LoVo (cell line): ENCODE data around the gene TCF7.

Experiments
- DNase-seq: peaks from one replicate; pipeline ENCODE4 v3.0.0-alpha.2; 2016; ENCODE audit warnings: low spot score

Gene TCF7

GRCh38 chr5:134113363-134113889, 1.1 kb upstream of the TCF7 start:
- no peak for DNase-seq

GRCh38 chr5:134114886-134115805, 665 bp downstream of the TCF7 start:
- DNase-seq = no peak

- no peak for DNase-seq
Measured at GRCh38 chr5:134115806-134116175, 1.3 kb downstream of the TCF7 start.

- no peak for DNase-seq
Measured at GRCh38 chr5:134116286-134116685, 1.8 kb downstream of the TCF7 start.

GRCh38 chr5:134116789-134117761, 2.6 kb downstream of the TCF7 start:
- no peak for DNase-seq

- DNase-seq = no peak
Measured at GRCh38 chr5:134118212-134118835, 3.8 kb downstream of the TCF7 start.

GRCh38 chr5:134119720-134120119, 5.2 kb downstream of the TCF7 start:
- no peak for DNase-seq

- no peak for DNase-seq
Measured at GRCh38 chr5:134120386-134121138, 6.1 kb downstream of the TCF7 start.

- DNase-seq = no peak
Measured at GRCh38 chr5:134122530-134122929, 8.0 kb downstream of the TCF7 start.

- DNase-seq = no peak
Measured at GRCh38 chr5:134123360-134123759, 8.9 kb downstream of the TCF7 start.

GRCh38 chr5:134124289-134125038, 10.0 kb downstream of the TCF7 start:
- no peak for DNase-seq

GRCh38 chr5:134125039-134126015, 10.8 kb downstream of the TCF7 start:
- peak; percentile 27 for DNase-seq

GRCh38 chr5:134127376-134127861, 12.9 kb downstream of the TCF7 start:
- no peak for DNase-seq

- DNase-seq = no peak
Measured at GRCh38 chr5:134127988-134128647, 13.6 kb downstream of the TCF7 start.

- DNase-seq = no peak
Measured at GRCh38 chr5:134128648-134128995, 14.1 kb downstream of the TCF7 start.

GRCh38 chr5:134129411-134130238, 15.1 kb downstream of the TCF7 start:
- DNase-seq = no peak

- no peak for DNase-seq
Measured at GRCh38 chr5:134130239-134130945, 15.9 kb downstream of the TCF7 start.
